ENCODE measurements around the gene KIAA1328. TPM values are rescaled to one million over a fixed set of nuclear protein-coding genes. Genes with fewer than 3 reads are reported as not detected.

KIAA1328 gene
- total RNA-seq, 4 donors from 2014 or later, result 15.4 to 51.2 (median 18.8) TPM

- no peak for TF ChIP-seq POLR2A (IDR thresholded peaks at IDR 0.05)
- TF ChIP-seq CTCF (IDR thresholded peaks at IDR 0.05), result no peak
- H3K27me3 ChIP-seq, result no peaks in the 10 kb centered on the region
- H3K4me1 ChIP-seq, result no peaks in the 10 kb centered on the region
- no peak overlapping the region for H3K27ac ChIP-seq
- H3K4me3 ChIP-seq, result no peak overlapping the region
- no peaks in the 10 kb centered on the region for H3K9me3 ChIP-seq
- no peak for DNase-seq
- no peaks in the 10 kb centered on the region for H3K36me3 ChIP-seq
Observed at GRCh38 chr18:37218022-37218590, 389.2 kb downstream of the KIAA1328 start.

- no peak for DNase-seq
- no peak for TF ChIP-seq POLR2A (IDR thresholded peaks at IDR 0.05)
- no peak for TF ChIP-seq CTCF (IDR thresholded peaks at IDR 0.05)
- H3K27me3 ChIP-seq, result no peaks in the 10 kb centered on the region
- H3K9me3 ChIP-seq, result no peaks in the 10 kb centered on the region
- no peak overlapping the region for H3K27ac ChIP-seq
- H3K4me3 ChIP-seq, result no peak overlapping the region
- no peaks in the 10 kb centered on the region for H3K36me3 ChIP-seq
- no peaks in the 10 kb centered on the region for H3K4me1 ChIP-seq
Observed at GRCh38 chr18:37219257-37219656, 390.3 kb downstream of the KIAA1328 start.

GRCh38 chr18:37222354-37222998 is 393.5 kb downstream of the KIAA1328 start:
- Histone ChIP-seq H3K27me3 (no peaks in the 10 kb centered on the region), H3K4me1 (no peaks in the 10 kb centered on the region), H3K9me3 (no peaks in the 10 kb centered on the region), H3K27ac (no peak overlapping the region), H3K36me3 (no peaks in the 10 kb centered on the region), H3K4me3 (no peak overlapping the region)
- DNase-seq, result no peak
- TF ChIP-seq CTCF (IDR thresholded peaks at IDR 0.05) (no peak), POLR2A (IDR thresholded peaks at IDR 0.05) (no peak)

- no peaks in the 10 kb centered on the region for H3K9me3 ChIP-seq
- H3K4me3 ChIP-seq, result no peak overlapping the region
- no peaks in the 10 kb centered on the region for H3K36me3 ChIP-seq
- no peak for DNase-seq
- H3K27ac ChIP-seq, result no peak overlapping the region
- TF ChIP-seq CTCF (IDR thresholded peaks at IDR 0.05) (no peak), POLR2A (IDR thresholded peaks at IDR 0.05) (no peak)
- no peaks in the 10 kb centered on the region for H3K4me1 ChIP-seq
- H3K27me3 ChIP-seq, result no peaks in the 10 kb centered on the region
Observed at GRCh38 chr18:37222999-37223378, 394.1 kb downstream of the KIAA1328 start.

GRCh38 chr18:37225279-37225678 is 396.4 kb downstream of the KIAA1328 start:
- H3K27ac ChIP-seq, result no peak overlapping the region
- TF ChIP-seq POLR2A (IDR thresholded peaks at IDR 0.05) (no peak), CTCF (IDR thresholded peaks at IDR 0.05) (no peak)

More at GRCh38 chr18:37225279-37225678, 396.4 kb downstream of the KIAA1328 start:
- Histone ChIP-seq H3K4me3 (no peak overlapping the region), H3K27me3 (no peaks in the 10 kb centered on the region), H3K36me3 (no peaks in the 10 kb centered on the region), H3K4me1 (no peaks in the 10 kb centered on the region), H3K9me3 (no peaks in the 10 kb centered on the region)
- peak in 1 of 3 donors; percentile 25 for DNase-seq

Data from Peyer's patch (tissue), 4 donors.